ENCODE results near the gene MAGI1.

- TF ChIP-seq CTCF (IDR thresholded peaks at IDR 0.05) (no peak), EZH2 (IDR thresholded peaks at IDR 0.05; ENCODE audit: borderline replicate concordance, insufficient read depth, low read depth, low read length, poor library complexity, severe bottlenecking) (no peak)
Observed at GRCh38 chr3:66053550-66054094, 14.9 kb upstream of the MAGI1 start.
